HFF-Myc (cell line): ENCODE measurements around the gene GABARAPL2.
A peak's percentile ranks its signal among the peaks of the same experiment; 100 is the strongest.

Experiments used
- DNase-seq: peaks from one replicate; pipeline ENCODE4 v3.0.0-alpha.2; 2011; ENCODE audit warnings: low read depth; ENCODE audit errors: extremely low read depth
- H3K4me3 ChIP-seq: replicated peaks from 2 replicates; pipeline ENCODE4 v1.5.1; 2011; ENCODE audit warnings: low read depth, mild to moderate bottlenecking, control low read depth, low read length
- CTCF ChIP-seq: IDR thresholded peaks from 2 replicates; pipeline ENCODE4 v1.5.1; 2012; ENCODE audit warnings: mild to moderate bottlenecking, low read depth, low read length, control low read depth; ENCODE audit errors: missing control alignments

The GABARAPL2 gene

GRCh38 chr16:75620326-75621169 lies 54.4 kb downstream of the GABARAPL2 start:
- TF ChIP-seq CTCF: no peak
- DNase-seq: no peak
- H3K4me3 ChIP-seq: no peak overlapping the region

GRCh38 chr16:75621170-75621477 lies 54.9 kb downstream of the GABARAPL2 start:
- DNase-seq: no peak
- TF ChIP-seq CTCF: peak; percentile 68
- H3K4me3 ChIP-seq: no peak overlapping the region

GRCh38 chr16:75622761-75623605 lies 56.8 kb downstream of the GABARAPL2 start, which contains the start of gene ADAT1:
Gene ADAT1, minus strand, starts transcription at chr16:75623281. Its CDS starts 2,482 bp downstream, at chr16:75620799.
- peak; percentile 90 for DNase-seq
- peak within 1 kb of the TSS; percentile 77 for H3K4me3 ChIP-seq
- no peak for TF ChIP-seq CTCF

- H3K4me3 ChIP-seq: no peak overlapping the region
- no peak for DNase-seq
- no peak for TF ChIP-seq CTCF
Measured at GRCh38 chr16:75624921-75625334, 58.7 kb downstream of the GABARAPL2 start.

GRCh38 chr16:75626806-75627205 lies 60.6 kb downstream of the GABARAPL2 start:
- TF ChIP-seq CTCF: no peak
- no peak overlapping the region for H3K4me3 ChIP-seq
- DNase-seq: no peak
